Fibroblast of lung (primary cell): ENCODE results near the gene ZNF740. TPM values are rescaled to one million over a fixed set of nuclear protein-coding genes. Genes with fewer than 3 reads are reported as not detected.

ENCODE experiments used
- DNase-seq, 2 donors: peaks; one replicate each; pipeline versions ENCODE4 v3.0.0 to v3.0.0-alpha.2; 2010; ENCODE audit warnings: low read depth in 2 of 2
- H2AFZ ChIP-seq: 2 replicates; pipeline ENCODE4 v1.5.1; 2012; ENCODE audit warnings: low read length, control low read depth, inconsistent platforms
- H3K27ac ChIP-seq: 2 replicates; pipeline ENCODE4 v1.5.1; 2011; ENCODE audit warnings: low read length, control low read depth; ENCODE audit not compliant: insufficient read depth
- H3K27me3 ChIP-seq: 2 replicates; pipeline ENCODE4 v1.5.1; 2011; ENCODE audit warnings: mild to moderate bottlenecking, low read length; ENCODE audit not compliant: control insufficient read depth, insufficient read depth
- H3K36me3 ChIP-seq: 2 replicates; pipeline ENCODE4 v1.5.1; 2011; ENCODE audit warnings: low read length; ENCODE audit not compliant: control insufficient read depth, insufficient read depth
- H3K4me1 ChIP-seq: 2 replicates; pipeline ENCODE4 v1.5.1; 2011; ENCODE audit warnings: low read length; ENCODE audit not compliant: control insufficient read depth, insufficient read depth; ENCODE audit errors: extremely low read depth
- H3K4me2 ChIP-seq: 2 replicates; pipeline ENCODE4 v1.5.1; 2011; ENCODE audit warnings: low read length, control low read depth; ENCODE audit not compliant: insufficient read depth; ENCODE audit errors: extremely low read depth
- H3K4me3 ChIP-seq, 4 experiments: fragments of 200-600 bp in 1 of 4; sonication (generic) in 1 of 4; replicated peaks in 1 of 4; 2 replicates each; pipeline ENCODE4 v1.5.1; 2011 to 2016; ENCODE audit warnings: low read length in 4 of 4, low read depth in 3 of 4, mild to moderate bottlenecking in 3 of 4, control low read depth in 2 of 4, inconsistent platforms in 1 of 4, mixed read lengths in 1 of 4; ENCODE audit not compliant: insufficient read depth in 1 of 4; ENCODE audit errors: control extremely low read depth in 1 of 4
- H3K79me2 ChIP-seq: 2 replicates; pipeline ENCODE4 v1.5.1; 2012; ENCODE audit warnings: mild to moderate bottlenecking, low read length, inconsistent platforms; ENCODE audit not compliant: control insufficient read depth, insufficient read depth
- H3K9ac ChIP-seq: 2 replicates; pipeline ENCODE4 v1.5.1; 2011; ENCODE audit warnings: mild to moderate bottlenecking, low read length, control low read depth; ENCODE audit not compliant: insufficient read depth
- H3K9me3 ChIP-seq: 2 replicates; pipeline ENCODE4 v1.5.1; 2012; ENCODE audit warnings: low read depth, low read length; ENCODE audit not compliant: control insufficient read depth, insufficient read depth
- H4K20me1 ChIP-seq: 2 replicates; pipeline ENCODE4 v1.5.1; 2011; ENCODE audit warnings: low read length; ENCODE audit not compliant: control insufficient read depth, insufficient read depth; ENCODE audit errors: extremely low read depth
- EZH2 ChIP-seq: IDR thresholded peaks from 2 replicates; pipeline ENCODE4 v1.5.1; 2012; ENCODE audit warnings: low read length, control low read depth, mild to moderate bottlenecking; ENCODE audit errors: missing control alignments
- polyA plus RNA-seq, 2 donors: library from polyadenylated mRNA; depleted of rRNA in 1 of 2; stranded (reverse) in 1 of 2; unstranded in 1 of 2; fragments of >200 nt; gene quantifications; 2 replicates each; pipeline ENCODE4 v1.2.1, GENCODE V29; 2011 to 2012; ENCODE audit warnings: missing spikeins in 1 of 2
- total RNA-seq: library from RNA; depleted of rRNA; stranded (reverse); fragments of >200 nt; gene quantifications from 2 replicates; pipeline ENCODE4 v1.2.1, GENCODE V29; 2014
- TF ChIP-seq, protein P1 (sequence below), 2 donors: IDR thresholded peaks in 1 of 2; conservative IDR thresholded peaks in 1 of 2; 1 replicate in 1 of 2; 2 replicates in 1 of 2; pipeline ENCODE4 v1.5.1; 2011 to 2012; ENCODE audit warnings: low read length in 2 of 2, control low read depth in 1 of 2, inconsistent platforms in 1 of 2, low read depth in 1 of 2, mild to moderate bottlenecking in 1 of 2

ZNF740 gene
- total and polyA plus RNA-seq, 2 donors (not counting 1 experiment from before 2014, with no cell fraction given) = 10.6 to 16.8 TPM

DNA sequence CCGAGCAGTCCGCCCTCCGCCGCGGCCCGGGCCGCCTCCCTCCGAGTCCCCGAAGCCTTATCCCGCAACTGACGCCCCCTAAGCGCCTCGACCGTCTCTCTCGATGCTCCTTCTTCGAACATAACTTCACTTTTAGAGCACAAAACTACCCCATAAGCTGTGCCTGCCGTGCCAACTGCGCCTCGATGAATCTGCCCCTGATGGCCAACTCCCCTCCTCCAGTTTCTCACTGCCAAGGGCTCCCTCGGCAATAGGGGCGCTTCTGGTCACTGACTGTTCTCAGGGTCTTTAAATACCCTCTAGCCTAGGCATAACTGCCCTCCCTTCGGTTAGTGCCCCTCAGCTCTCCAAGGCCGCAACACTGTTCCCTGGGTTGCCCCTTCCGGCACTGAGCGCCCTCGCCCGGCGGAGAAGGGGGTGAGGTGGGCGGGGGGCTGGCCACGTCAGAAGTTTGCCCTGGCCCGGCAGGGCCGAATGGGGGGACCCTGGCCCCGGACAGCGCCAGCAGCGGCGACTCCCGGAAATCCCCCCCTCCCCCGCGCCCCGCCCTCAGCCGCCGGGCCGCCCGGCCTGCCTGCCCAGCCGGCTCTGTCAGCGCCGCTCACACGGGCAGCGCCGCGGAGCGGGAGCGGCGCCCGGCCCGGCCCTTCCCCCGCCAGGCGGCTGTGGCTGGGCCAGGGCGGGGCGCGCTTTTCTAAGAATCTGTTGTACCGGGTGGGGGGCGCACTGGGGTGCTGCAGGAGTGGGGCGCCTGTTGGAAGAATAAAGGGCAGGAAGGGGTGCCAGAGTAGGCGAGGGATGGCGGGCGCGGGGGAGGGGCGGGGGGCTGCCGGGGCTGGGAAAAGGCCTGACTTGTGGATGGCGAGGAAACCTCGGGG, 40.9 kb downstream of the ZNF740 start:
- Histone ChIP-seq H3K4me1 (peaks cover 43% of the 10 kb centered on the region), H3K36me3 (peaks cover 2% of the 10 kb centered on the region), H3K27me3 (no peaks in the 10 kb centered on the region), H3K9me3 (no peaks in the 10 kb centered on the region), H3K4me2 (peak overlapping the region; percentile 92), H3K79me2 (peaks cover 30% of the 10 kb centered on the region), H3K9ac (peak overlapping the region; percentile 76), H3K27ac (peak overlapping the region; percentile 97), H3K4me3 (peak overlapping the region; percentile 52 to 66 (median 64)), H4K20me1 (no peaks in the 10 kb centered on the region), H2AFZ (peak overlapping the region; percentile 44)
- TF ChIP-seq, protein P1, sequence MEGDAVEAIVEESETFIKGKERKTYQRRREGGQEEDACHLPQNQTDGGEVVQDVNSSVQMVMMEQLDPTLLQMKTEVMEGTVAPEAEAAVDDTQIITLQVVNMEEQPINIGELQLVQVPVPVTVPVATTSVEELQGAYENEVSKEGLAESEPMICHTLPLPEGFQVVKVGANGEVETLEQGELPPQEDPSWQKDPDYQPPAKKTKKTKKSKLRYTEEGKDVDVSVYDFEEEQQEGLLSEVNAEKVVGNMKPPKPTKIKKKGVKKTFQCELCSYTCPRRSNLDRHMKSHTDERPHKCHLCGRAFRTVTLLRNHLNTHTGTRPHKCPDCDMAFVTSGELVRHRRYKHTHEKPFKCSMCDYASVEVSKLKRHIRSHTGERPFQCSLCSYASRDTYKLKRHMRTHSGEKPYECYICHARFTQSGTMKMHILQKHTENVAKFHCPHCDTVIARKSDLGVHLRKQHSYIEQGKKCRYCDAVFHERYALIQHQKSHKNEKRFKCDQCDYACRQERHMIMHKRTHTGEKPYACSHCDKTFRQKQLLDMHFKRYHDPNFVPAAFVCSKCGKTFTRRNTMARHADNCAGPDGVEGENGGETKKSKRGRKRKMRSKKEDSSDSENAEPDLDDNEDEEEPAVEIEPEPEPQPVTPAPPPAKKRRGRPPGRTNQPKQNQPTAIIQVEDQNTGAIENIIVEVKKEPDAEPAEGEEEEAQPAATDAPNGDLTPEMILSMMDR (conservative IDR thresholded peaks at IDR 0.05 in 1 of 2, IDR thresholded peaks at IDR 0.05 in 1 of 2; ENCODE audit: low read depth in 1 of 2, low read length in 2 of 2) = peak; percentile 4 to 11
- TF ChIP-seq EZH2 = no peak
- peak; percentile 61 to 63 for DNase-seq

DNA sequence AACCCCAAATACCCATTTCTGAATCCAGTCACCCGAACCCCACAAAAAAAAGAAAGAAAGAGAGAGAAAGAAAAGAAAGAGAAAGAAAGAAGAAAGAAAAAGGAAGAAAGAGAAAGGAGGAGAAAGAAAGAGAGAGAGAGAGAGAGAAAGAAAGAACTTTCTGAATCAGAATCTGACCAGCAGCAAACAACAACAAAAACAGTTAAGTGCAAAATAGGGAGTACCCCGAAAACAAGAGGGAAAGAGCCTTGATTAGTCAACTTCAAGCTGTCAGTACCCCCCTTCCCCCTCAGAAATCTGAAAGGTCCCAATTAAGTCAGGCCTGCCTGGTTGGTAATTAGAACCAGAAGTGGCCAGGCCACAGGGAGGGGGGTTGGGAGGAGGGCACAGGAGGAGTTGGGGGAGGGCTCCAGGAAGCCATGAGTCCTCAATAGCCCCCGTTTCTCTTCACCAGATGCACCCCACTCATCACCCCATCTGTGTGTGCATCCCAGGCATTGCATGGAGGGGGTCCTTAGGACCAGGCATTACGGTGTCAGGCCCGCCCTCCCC, 41.7 kb downstream of the ZNF740 start:
- Histone ChIP-seq H2AFZ (no peak overlapping the region), H3K4me3 (peak overlapping the region in 3 of 4 experiments; percentile 24 to 48 (median 41)), H3K79me2 (peaks cover 22% of the 10 kb centered on the region), H3K9ac (no peak overlapping the region), H3K27ac (peak overlapping the region; percentile 97), H3K9me3 (no peaks in the 10 kb centered on the region), H3K36me3 (peaks cover 2% of the 10 kb centered on the region), H3K4me1 (peaks cover 38% of the 10 kb centered on the region), H4K20me1 (no peaks in the 10 kb centered on the region), H3K27me3 (no peaks in the 10 kb centered on the region), H3K4me2 (peak overlapping the region; percentile 66)
- TF ChIP-seq EZH2 = no peak
- TF ChIP-seq, protein P1 (conservative IDR thresholded peaks at IDR 0.05 in 1 of 2, IDR thresholded peaks at IDR 0.05 in 1 of 2; ENCODE audit: low read depth in 1 of 2, low read length in 2 of 2) = no peak
- no peak for DNase-seq

DNA sequence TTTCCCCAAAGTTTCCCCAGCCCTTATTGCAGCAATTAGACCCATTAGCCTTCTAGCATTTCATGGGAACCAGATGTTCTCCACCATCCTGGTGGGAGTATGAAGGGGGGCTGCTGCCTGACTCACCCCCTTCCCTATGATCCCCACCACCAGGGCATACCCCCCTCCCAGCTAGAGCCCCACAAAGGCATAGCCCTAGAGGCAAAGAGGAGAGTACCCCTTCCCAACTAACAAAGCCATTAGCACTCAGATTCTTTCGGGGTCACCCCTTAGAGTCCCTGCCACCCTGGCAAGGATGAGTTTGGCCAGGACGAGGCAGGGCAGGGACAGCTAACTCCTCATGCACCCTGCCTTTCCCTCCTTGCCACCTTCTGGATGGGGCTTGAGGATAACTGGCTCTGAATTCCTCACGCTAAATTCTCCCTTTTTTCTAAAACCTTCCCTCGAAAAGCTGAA, 42.3 kb downstream of the ZNF740 start:
- Histone ChIP-seq H3K9me3 (no peaks in the 10 kb centered on the region), H3K79me2 (peaks cover 16% of the 10 kb centered on the region), H3K36me3 (peaks cover 3% of the 10 kb centered on the region), H3K4me1 (peaks cover 33% of the 10 kb centered on the region), H3K27ac (peak overlapping the region; percentile 34), H3K4me2 (no peak overlapping the region), H3K9ac (no peak overlapping the region), H2AFZ (no peak overlapping the region), H4K20me1 (no peaks in the 10 kb centered on the region), H3K27me3 (no peaks in the 10 kb centered on the region), H3K4me3 (peak overlapping the region in 1 of 4 experiments; percentile 20)
- TF ChIP-seq, protein P1 (conservative IDR thresholded peaks at IDR 0.05 in 1 of 2, IDR thresholded peaks at IDR 0.05 in 1 of 2; ENCODE audit: low read depth in 1 of 2, low read length in 2 of 2) = no peak
- TF ChIP-seq EZH2 = no peak
- no peak for DNase-seq
